Activated effector memory CD4-positive, alpha-beta T cell treated with Interleukin-2 at 50 U/mL for 16 hours (primary cell): ENCODE measurements around the gene CD2BP2.
A peak's percentile ranks its signal among the peaks of the same experiment; 100 is the strongest.
"Not testable (repeated sequence)": the region's sequence is repeated elsewhere in the genome, so short reads cannot be mapped to it uniquely, and the experiment has no call there.

Experiments used
- DNase-seq: peaks from one replicate; pipeline ENCODE4 v3.0.0-alpha.2; 2020

The CD2BP2 gene

GRCh38 chr16:30358990-30359870 lies 4.1 kb upstream of the CD2BP2 start:
- DNase-seq = no peak

DNA sequence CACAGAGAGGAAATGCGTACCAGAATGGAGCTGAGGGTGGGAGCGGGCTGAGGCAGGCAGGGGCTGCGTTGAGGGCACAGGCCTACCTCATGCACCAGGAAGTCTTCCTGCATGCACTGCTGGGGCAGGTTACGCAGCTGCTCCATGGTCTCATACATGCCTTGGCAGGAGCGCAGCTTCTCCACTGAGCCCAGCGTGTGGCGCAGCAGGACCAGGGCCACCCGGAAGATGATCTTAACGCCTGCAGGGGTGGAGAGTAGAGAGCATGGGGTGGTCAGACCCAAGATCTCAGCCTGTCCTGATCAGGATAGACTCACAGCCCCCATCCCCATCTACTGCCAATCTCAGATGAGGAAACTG lies 3.4 kb upstream of the CD2BP2 start:
- DNase-seq = no peak

DNA sequence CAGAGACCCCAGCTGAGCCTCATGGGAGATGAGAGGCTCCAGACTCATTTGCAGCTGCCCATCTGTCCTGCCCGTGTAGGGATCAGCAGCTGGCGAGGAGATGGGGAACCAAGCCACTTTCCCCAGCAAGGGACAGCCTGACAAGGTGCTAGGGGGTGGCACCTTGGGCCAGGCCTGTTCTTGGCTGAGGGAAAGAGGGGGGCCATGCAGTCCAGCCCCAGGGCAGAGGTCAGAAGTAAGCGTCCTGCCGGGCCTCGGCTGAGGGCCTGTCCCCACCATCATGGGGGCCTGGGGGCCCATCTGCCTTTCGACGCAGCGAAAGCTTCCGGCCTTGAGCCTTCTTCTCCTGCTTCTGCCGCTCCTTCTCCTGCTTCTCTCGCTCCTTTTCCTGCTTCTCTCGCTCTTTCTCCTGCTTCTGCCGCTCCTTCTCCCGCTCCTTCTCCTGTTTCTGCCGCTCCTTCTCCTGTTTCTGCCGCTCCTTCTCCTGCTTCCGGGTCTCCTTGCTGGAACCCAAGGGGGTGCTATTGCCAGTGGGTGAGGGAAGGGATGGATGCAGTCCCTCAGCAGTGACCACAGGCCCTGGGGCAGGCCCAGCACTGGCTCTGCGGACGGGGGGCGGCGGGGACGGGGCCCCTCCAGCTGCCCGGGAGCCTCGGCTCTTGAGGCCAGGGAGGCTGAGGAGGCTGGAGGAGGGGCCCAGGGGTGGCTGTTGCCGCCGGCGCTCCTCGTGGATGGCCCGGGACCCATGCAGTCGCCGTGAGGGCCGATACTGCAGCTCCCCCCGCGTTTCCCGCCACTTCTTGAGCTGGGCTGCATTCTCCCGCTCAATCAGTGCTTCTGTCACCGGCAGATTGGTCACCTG lies 2.8 kb upstream of the CD2BP2 start:
- DNase-seq = no peak

DNA sequence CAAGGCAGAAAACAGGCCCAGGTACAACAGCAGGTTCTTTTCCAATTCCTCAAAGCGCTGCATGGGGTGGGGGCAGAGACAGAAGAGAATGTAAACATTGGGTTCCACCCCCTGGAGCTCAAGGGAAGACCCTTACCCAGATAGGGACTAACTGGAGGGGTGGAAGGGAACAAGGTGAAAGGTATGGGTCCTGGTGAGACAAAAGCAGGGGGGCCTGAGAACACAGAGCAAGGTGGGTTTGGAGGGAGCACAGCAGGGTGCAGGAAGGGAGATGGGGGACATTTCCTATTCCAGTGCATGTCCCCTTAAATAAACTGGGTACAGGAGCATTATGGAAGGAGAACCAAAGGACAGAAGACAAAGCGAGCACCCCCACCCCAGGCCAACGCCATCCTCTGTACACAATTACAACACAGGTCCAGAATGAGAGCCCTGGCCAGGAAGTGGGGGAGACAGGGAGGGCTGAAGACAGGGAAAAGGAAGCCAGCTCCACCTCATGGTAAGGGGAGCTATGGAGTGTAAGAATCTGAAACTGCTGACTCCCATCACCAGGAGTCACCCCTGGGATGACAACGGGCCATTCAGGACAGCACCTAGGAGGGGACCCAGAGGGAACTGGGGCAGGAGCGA lies 2.1 kb upstream of the CD2BP2 start:
- no peak for DNase-seq

DNA sequence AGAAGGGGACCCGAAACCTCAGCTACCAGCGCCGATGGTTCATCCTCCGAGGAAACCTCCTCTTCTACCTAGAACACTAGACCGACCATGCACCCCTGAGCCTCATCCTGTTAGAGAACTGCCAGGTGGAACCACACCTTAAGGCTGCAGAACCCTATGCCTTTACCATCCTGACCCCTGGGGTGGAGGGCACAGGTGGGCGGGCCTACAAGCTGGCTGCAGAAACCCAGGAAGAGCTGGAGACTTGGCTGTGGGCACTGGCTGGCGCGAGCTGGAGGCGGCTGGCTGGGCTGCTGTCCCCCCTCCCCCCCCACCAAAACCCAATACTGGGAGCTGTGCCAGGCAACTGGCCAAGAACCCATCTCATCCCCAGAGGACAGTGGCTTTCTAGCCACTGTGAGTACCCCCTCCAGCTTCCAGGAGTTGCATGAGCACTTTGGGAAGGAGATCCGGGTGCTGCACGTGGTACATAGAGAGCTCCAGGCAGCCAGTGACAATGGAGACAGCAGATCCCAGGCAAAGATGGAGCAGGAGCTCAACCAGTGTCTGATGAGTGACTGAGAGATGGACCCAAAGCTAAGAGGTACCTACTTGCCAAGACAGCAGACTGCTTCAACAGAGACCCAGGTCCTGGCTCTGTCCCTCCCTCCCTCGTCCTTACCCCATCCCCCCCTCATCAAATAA lies 1.4 kb upstream of the CD2BP2 start:
- DNase-seq = peak; percentile 10

- DNase-seq = no peak
These were observed 823 bp upstream of the CD2BP2 start for GRCh38 chr16:30355954-30356308.

- DNase-seq = no peak
These were observed 525 bp downstream of the CD2BP2 start for GRCh38 chr16:30354423-30355143.

GRCh38 chr16:30353438-30354129 lies 1.5 kb downstream of the CD2BP2 start:
- no peak for DNase-seq

DNA sequence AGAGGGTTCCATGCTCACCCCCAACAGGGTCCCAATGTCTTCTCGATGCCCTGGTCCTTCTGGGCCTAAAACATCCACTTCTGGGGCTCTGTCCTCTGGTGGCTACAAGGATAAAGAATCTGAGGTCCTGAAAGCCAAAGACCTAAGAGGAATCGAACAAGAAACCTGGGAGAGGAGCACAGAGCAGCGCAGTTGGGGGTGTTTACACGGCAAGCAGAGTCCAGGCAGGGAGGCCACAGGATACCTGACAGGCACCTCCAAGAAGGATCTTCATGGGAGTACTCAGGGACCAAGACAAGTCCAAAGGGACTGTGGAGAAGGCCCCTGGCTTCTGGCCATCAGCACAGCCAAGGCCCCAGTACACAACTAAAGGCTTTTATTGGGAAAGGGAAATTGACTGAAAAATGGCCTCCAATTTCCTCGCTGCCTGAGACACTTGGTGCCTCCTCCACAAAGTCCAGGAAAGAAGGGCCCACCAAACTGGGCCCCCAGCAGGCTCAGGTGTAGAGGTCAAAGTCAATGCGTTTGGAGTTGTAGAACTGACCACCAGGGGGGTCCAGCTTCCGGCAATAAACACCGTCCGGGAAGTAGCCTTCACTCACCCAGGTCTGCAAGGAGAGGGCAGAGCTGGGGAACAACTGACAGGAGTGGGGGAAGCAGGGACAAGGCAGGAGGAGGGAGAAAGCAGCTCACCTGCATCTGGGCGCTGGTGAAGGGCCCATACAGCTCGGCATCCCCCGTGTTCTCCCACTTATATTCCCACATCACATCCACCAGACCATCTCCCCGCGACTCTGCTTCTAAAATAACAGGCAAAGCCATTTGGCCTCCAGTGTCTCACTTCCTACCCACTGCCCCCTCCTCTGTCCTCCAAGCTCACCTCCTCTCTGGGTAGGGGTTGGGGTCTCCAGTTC lies 2.4 kb downstream of the CD2BP2 start:
- DNase-seq = no peak

- no peak for DNase-seq
These were observed 3.3 kb downstream of the CD2BP2 start for GRCh38 chr16:30351586-30352419.

DNA sequence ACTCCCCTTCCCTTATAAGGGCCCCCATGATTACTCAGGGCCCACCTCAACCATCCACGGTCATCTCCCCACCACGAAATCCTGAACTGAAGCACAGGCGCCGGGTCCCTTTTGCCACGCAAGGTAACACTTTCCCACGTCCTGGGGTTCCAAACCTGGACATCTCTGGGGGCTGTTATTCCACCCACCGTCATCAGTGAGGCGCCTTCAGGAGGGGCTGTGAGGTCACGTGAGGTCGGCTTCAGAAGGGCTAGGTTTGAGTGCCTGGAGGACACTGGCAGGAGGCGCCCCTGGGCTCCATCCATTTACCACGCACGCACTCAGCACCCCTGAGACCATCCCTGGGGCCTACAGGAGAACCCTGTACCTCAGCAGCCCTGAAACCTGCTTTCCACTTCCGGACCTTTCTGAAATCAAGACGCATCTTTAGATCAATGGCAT lies 4.1 kb downstream of the CD2BP2 start:
- no peak for DNase-seq

- no peak for DNase-seq
These were observed 4.8 kb downstream of the CD2BP2 start for GRCh38 chr16:30350134-30350871.

DNA sequence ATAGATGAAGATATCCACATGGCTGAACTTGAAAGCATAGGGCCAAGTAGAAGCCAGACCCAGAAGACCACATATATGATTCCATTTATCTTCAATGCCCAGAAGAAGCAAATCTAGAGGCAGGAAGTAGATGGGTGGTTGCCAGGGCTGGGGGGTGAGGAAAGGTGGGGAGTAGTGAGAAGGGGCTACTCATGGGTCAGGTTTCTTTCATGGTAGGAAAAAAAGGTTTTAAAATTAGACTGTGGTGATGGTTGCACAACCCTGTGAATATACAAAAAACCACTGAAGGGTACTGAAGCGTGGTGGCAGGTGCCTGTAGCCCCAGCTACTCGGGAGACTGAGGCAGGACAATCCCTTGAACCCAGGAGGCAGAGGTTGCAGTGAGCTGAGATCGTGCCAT lies 5.4 kb downstream of the CD2BP2 start:
- no peak for DNase-seq

DNA sequence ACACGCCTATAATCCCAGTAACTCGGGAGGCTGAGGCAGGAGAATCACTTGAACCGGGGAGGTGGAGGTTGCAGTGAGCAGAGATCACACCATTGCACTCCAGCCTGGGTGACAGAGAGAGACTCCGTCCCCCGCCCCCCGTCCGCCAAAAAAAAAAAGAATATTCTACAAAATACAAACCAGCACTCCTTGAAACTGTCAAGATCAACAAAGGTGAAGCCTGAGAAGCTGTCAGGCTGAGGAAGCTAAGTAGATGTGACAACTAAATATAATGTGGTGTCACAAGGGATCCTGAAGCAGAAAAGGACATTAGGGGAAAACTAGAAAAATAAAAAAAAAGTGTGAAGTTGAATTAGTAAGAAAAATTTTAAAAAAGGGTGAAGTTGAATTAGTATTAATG lies 6.2 kb downstream of the CD2BP2 start:
- DNase-seq = no peak

GRCh38 chr16:30348113-30348512 lies 7.0 kb downstream of the CD2BP2 start:
- no peak for DNase-seq

GRCh38 chr16:30346286-30346685 lies 8.8 kb downstream of the CD2BP2 start:
- DNase-seq = no peak

- not testable (repeated sequence) for DNase-seq
These were observed 11.7 kb downstream of the CD2BP2 start for GRCh38 chr16:30343491-30343820.

GRCh38 chr16:30342751-30343490 lies 12.2 kb downstream of the CD2BP2 start:
- no peak for DNase-seq
